Right ventricle myocardium inferior (tissue), 1 donor: ENCODE data around the gene RPP25L. TPM values are rescaled to one million over a fixed set of nuclear protein-coding genes. Genes with fewer than 3 reads are reported as not detected.
A peak's percentile ranks its signal among the peaks of the same experiment; 100 is the strongest.

Experiments used
- ATAC-seq: fragments of 200-7000 bp; cut with Tn5 transposase; one replicate; pipeline ENCODE4 v1.9.1; 2020; ENCODE audit warnings: mild to moderate bottlenecking, moderate library complexity
- DNase-seq: peaks from one replicate; pipeline ENCODE4 v3.0.0; 2021; ENCODE audit errors: missing footprints
- intact Hi-C: fragments of 100-400 bp; cut with DNase I; formaldehyde crosslinking; loops from one replicate; pipeline ENCODE4 v1.11.0; 2022
- total RNA-seq: library from RNA; stranded (reverse); fragmentation: NEBNext Ultra II Directional; extraction: Animal tissue kit (Norgen Biotek cat#: 25700); gene quantifications from one replicate; pipeline ENCODE4 v1.2.1, GENCODE V29; 2021
- donor health status: DM: no; HTN: yes; CAD: no; lungs with severe emphysema.

The RPP25L gene
- total RNA-seq, 1 donor from 2014 or later: 38.3 TPM

DNA sequence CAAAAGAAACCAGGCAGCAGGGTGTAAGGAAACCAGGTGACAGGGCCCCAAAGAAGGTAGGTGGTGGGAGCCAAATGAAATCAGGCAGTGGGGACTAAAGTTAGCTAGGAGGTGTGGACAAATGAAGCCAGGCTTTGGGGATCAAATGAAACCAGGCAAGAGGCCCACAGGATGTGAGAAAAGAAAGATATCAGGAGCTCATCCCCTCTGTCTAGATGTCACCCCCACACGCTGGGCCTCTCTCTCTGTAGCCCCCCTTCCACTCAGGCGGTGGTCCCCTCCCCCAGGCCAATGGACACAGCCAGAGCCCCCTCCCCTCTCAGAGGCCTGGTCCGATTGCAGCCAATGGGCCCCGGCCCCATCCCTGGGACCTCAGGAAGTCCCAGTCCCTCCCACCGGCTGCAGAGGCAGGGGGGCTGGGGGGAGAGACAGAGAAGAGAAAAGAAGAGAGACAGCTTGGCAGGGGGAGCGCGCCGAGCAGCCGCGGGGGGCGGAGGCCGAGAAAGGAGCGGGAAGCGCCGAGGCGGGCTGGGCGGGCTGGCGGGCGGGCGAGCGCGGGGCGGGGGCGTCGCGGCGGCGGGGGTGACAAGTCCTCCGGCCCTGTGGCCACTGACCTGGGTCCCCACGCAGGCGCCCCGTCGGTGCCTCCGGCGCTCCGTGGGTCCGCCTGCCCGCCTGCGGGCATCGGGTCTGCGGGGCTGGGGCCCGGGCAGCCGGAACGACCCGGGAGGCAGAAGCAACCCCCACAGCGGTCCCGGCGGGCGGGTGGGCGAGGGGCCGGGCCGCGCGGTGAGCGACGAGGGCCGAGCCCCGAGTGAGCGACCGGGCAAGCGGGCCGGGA lies 34.3 kb downstream of the RPP25L start:
- intact Hi-C loops: no loop called here
- no peak for DNase-seq
- ATAC-seq: no peak

GRCh38 chr9:34576597-34577399 lies 35.1 kb downstream of the RPP25L start:
- no peak for DNase-seq
- no peak for ATAC-seq
- intact Hi-C loops: no loop called here

GRCh38 chr9:34575862-34576596 lies 35.9 kb downstream of the RPP25L start:
- no peak for DNase-seq
- intact Hi-C loops: no loop called here

DNA sequence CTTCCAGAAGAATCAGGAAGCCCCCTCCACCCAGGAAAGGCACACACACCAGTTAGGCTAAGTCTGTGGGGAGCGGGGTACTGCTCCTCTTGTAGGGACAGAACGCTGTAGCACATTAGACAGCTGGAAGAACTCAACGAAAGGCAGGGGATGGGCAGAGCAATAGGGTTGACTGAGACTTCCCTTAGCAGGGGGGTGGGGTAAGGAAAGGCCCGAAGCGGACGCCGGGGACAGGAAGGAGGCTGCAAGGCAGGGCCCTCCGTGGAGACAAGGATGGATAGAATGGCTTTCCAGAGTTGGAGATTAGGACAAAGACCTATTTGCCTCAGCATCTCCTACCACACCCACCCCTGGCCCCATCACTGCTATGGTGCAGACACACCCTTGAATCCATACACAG lies 36.7 kb downstream of the RPP25L start:
- intact Hi-C loops: no loop called here
- DNase-seq: no peak
- ATAC-seq: no peak

More at GRCh38 chr9:34575862-34576596, 35.9 kb downstream of the RPP25L start:
- no peak for ATAC-seq

GRCh38 chr9:34574571-34574970 lies 37.3 kb downstream of the RPP25L start:
- intact Hi-C loops: no loop called here
- no peak for ATAC-seq
- DNase-seq: no peak

GRCh38 chr9:34573599-34574325 lies 38.1 kb downstream of the RPP25L start:
- intact Hi-C loops: no loop called here
- DNase-seq (no peak), ATAC-seq (no peak)

GRCh38 chr9:34572628-34573027 lies 39.3 kb downstream of the RPP25L start:
- ATAC-seq: no peak
- intact Hi-C loops: no loop called here
- no peak for DNase-seq

DNA sequence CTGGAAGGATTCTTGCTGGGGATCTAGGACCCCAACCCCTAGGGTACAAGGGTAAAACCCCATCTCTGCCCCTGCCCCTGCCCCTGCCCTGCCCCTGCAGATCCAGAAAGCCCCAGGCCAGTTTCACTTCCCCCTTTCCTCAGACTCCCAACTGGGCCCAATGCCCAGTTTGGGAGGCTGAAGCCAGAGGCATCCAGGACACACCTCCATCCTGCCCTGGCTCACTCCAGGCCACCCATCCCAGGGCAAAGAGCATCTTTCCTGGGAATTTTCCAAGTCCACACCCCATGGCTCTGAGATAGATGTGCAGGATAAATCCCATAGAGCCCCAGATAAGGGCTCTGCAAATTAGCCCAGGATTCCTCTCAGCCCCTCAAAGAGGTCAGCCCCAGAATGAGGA lies 39.8 kb downstream of the RPP25L start:
- intact Hi-C loops: no loop called here
- no peak for DNase-seq
- no peak for ATAC-seq

GRCh38 chr9:34571481-34571810 lies 40.5 kb downstream of the RPP25L start:
- intact Hi-C loops: no loop called here
- ATAC-seq (no peak), DNase-seq (no peak)

- ATAC-seq (no peak), DNase-seq (no peak)
- intact Hi-C loops: no loop called here
Measured at GRCh38 chr9:34570809-34571480, 41.0 kb downstream of the RPP25L start.

GRCh38 chr9:34570376-34570775 lies 41.5 kb downstream of the RPP25L start:
- intact Hi-C loops: no loop called here
- DNase-seq (no peak), ATAC-seq (peak; percentile 20)

GRCh38 chr9:34568774-34569173 lies 43.1 kb downstream of the RPP25L start:
- ATAC-seq: no peak
- no peak for DNase-seq
- intact Hi-C loops: no loop called here

GRCh38 chr9:34568133-34568532 lies 43.8 kb downstream of the RPP25L start:
- DNase-seq (no peak), ATAC-seq (no peak)
- intact Hi-C loops: no loop called here

GRCh38 chr9:34566972-34567371 lies 44.9 kb downstream of the RPP25L start:
- ATAC-seq: no peak
- intact Hi-C loops: no loop called here
- no peak for DNase-seq

DNA sequence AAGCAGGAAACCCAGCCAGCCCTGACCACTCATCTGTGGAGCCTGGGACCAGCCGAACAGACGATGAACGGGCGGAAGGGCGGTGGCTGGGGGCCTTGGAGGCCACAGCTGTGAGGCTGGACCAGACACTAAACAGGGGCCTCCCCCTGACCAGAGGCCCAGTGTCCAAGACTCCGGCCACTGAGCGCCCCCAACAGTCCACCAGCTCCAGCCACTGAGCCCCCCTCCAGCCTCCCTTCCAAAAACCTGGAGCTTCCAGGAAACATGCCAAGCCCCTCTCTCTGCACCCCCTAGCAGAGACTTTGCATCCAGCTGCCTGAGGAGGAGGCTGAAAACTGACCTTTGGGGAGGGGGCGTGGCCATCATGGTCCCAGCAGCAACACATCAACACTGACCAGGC lies 45.6 kb downstream of the RPP25L start:
- intact Hi-C loops: no loop called here
- ATAC-seq: no peak
- DNase-seq: no peak

DNA sequence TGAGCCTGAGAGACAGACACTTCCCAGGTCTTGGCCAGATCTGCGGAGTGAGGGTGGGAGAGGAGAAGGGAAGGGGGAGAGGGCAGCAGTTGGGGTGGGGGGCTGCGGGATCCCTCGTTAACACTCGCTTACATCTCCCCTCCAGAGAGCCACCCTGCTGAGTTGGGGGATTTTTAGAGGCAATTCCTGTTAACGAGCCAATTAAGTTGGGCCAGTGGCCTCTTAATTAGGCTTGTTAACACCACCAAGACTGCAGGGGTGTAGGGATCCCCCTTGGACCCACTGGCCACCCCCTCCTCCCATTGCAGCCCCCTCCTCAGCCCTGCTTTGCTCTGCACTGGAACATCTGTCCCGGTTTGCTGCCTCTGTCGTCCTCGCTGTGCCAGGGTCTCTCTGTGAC lies 46.0 kb downstream of the RPP25L start:
- intact Hi-C loops: no loop called here
- ATAC-seq: no peak
- DNase-seq: no peak

DNA sequence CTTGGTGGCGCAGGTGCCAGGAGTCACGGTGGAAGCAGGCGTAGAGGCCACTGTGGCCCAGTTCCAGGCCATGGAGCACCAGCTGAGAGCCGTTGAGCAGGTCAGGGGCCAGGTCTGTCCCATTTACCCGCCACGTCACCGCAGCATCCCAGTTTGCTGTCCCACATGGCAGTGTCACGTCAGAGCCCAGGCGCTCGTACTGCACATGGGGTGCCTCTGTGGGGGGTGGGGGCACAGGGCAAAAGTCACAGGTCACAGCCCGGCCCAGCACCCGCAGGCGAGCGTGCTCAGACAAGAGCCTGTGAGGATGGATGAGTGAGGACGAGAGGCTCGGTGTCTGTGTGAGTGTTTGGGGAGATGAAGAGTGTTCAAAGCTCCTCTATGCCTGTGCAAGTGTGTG lies 47.3 kb downstream of the RPP25L start:
- no peak for DNase-seq
- intact Hi-C loops: no loop called here
- no peak for ATAC-seq

DNA sequence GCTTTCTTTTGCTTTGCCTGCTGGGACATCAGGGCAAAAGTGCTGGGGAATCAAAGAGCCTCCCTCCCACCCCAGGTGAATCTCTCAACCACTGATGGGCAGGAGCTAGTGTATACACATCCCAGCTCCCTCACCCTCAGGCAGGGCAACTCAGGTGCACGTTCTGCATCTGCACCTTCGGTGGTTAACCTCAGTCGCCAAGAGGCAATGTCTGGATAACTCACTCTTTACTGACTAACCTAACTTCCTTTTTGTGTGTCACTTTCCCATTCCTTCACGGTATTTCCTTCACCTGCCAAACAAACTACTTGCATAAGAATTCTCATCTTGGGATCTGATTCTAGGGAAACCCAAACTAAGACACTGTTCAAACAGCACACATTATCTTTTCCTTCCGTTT lies 48.6 kb downstream of the RPP25L start:
- intact Hi-C loops: no loop called here
- no peak for DNase-seq
- no peak for ATAC-seq
